SU-DHL-6 (cell line): Measurements from ENCODE around the gene UXS1.

Experiments used
- H2AFZ ChIP-seq: fragments of 200-600 bp; sonication (generic); 2 replicates; pipeline ENCODE4 v1.6.1; 2014; ENCODE audit warnings: low read depth, mild to moderate bottlenecking, moderate library complexity, mixed read lengths, antibody characterized with exemption, low read length; ENCODE audit not compliant: severe bottlenecking
- H3F3A ChIP-seq: fragments of 200-600 bp; shearing (Covaris generic); 2 replicates; pipeline ENCODE4 v1.6.0; 2016; ENCODE audit warnings: antibody characterized with exemption, mild to moderate bottlenecking; ENCODE audit not compliant: insufficient read depth
- H3K27ac ChIP-seq: fragments of 200-600 bp; sonication (generic); 2 replicates; pipeline ENCODE4 v1.5.1; 2016; ENCODE audit warnings: low read depth, mild to moderate bottlenecking, low read length, moderate library complexity, mixed read lengths
- H3K27me3 ChIP-seq: fragments of 200-600 bp; sonication (generic), shearing (Covaris generic); 2 replicates; pipeline ENCODE4 v1.6.0; 2014; ENCODE audit warnings: mild to moderate bottlenecking, low read length
- H3K36me3 ChIP-seq: fragments of 200-600 bp; sonication (generic); 2 replicates; pipeline ENCODE4 v1.6.1; 2014; ENCODE audit warnings: mild to moderate bottlenecking, low read length, mixed read lengths
- H3K4me2 ChIP-seq: fragments of 300-600, 200-600 bp; shearing (Covaris generic), sonication (generic); 2 replicates; pipeline ENCODE4 v1.6.0; 2014; ENCODE audit warnings: low read length, low read depth, mild to moderate bottlenecking; ENCODE audit not compliant: poor library complexity, severe bottlenecking
- H3K4me3 ChIP-seq: fragments of 200-600 bp; sonication (generic); 2 replicates; pipeline ENCODE4 v1.5.1; 2014; ENCODE audit warnings: antibody characterized with exemption, low read length, mild to moderate bottlenecking, mixed read lengths; ENCODE audit not compliant: insufficient read depth, poor library complexity, severe bottlenecking
- H3K79me2 ChIP-seq: fragments of 200-600 bp; sonication (generic); 2 replicates; pipeline ENCODE4 v1.6.1; 2014; ENCODE audit warnings: mild to moderate bottlenecking, low read length, moderate library complexity; ENCODE audit not compliant: insufficient read depth
- H3K9ac ChIP-seq: fragments of 200-600 bp; sonication (generic); 2 replicates; pipeline ENCODE4 v1.7.0; 2014; ENCODE audit warnings: mild to moderate bottlenecking, low read length
- H3K9me2 ChIP-seq: fragments of 200-600 bp; sonication (generic); replicated peaks from 2 replicates; pipeline ENCODE4 v1.6.1; 2014; ENCODE audit warnings: low read length; ENCODE audit not compliant: insufficient read depth
- H3K9me3 ChIP-seq: fragments of 200-600 bp; sonication (generic); 2 replicates; pipeline ENCODE4 v1.6.1; 2014; ENCODE audit warnings: low read length, mixed read lengths; ENCODE audit not compliant: insufficient read depth
- H4K20me1 ChIP-seq: fragments of 200-600 bp; sonication (generic); 2 replicates; pipeline ENCODE4 v1.6.1; 2014; ENCODE audit warnings: low read depth, mild to moderate bottlenecking, antibody characterized with exemption, low read length, moderate library complexity, mixed read lengths
- EZH2phosphoT487 ChIP-seq: fragments of 200-600 bp; sonication (generic), shearing (Covaris generic); conservative IDR thresholded peaks from 2 replicates; pipeline ENCODE4 v1.6.1; 2018; ENCODE audit warnings: mild to moderate bottlenecking, antibody characterized with exemption, low read length, moderate library complexity, mixed read lengths
- TF ChIP-seq, protein P1 (sequence below): fragments of 200-600 bp; sonication (generic); IDR thresholded peaks from one replicate; pipeline ENCODE4 v1.5.1; 2017; ENCODE audit warnings: antibody characterized with exemption, mild to moderate bottlenecking, low read length, moderate library complexity; ENCODE audit not compliant: insufficient read depth, poor library complexity, severe bottlenecking

UXS1 gene

DNA sequence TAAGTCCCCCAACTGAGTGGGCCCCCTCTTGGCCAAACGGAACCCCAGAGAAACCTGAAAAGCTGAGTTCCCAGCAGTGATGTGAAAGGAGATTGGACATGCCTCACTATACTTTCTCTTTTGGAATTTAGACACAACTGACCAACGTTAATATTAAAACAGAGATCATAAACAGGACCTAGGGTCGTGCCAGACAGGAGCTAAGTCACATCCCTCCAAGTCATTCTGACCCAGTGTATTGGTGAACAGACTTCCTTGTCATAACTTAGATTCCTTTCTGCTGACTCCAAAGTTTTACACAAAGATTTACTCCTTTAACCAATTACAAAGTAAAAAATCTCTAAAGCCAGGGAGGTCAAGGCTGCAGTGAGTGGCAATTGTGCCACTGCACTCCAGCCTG, 46.9 kb downstream of the UXS1 start:
- Histone ChIP-seq H3K27ac (no peak overlapping the region), H3K4me2 (no peak overlapping the region), H3K36me3 (no peaks in the 10 kb centered on the region), H3K79me2 (no peaks in the 10 kb centered on the region), H2AFZ (no peak overlapping the region), H3K27me3 (no peaks in the 10 kb centered on the region), H3K4me3 (no peak overlapping the region), H3K9ac (no peak overlapping the region), H3F3A (no peaks in the 10 kb centered on the region), H3K9me3 (no peaks in the 10 kb centered on the region), H3K9me2 (no peaks in the 10 kb centered on the region), H4K20me1 (no peaks in the 10 kb centered on the region)
- no peak for TF ChIP-seq EZH2phosphoT487
- TF ChIP-seq, protein P1, sequence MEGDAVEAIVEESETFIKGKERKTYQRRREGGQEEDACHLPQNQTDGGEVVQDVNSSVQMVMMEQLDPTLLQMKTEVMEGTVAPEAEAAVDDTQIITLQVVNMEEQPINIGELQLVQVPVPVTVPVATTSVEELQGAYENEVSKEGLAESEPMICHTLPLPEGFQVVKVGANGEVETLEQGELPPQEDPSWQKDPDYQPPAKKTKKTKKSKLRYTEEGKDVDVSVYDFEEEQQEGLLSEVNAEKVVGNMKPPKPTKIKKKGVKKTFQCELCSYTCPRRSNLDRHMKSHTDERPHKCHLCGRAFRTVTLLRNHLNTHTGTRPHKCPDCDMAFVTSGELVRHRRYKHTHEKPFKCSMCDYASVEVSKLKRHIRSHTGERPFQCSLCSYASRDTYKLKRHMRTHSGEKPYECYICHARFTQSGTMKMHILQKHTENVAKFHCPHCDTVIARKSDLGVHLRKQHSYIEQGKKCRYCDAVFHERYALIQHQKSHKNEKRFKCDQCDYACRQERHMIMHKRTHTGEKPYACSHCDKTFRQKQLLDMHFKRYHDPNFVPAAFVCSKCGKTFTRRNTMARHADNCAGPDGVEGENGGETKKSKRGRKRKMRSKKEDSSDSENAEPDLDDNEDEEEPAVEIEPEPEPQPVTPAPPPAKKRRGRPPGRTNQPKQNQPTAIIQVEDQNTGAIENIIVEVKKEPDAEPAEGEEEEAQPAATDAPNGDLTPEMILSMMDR: no peak

DNA sequence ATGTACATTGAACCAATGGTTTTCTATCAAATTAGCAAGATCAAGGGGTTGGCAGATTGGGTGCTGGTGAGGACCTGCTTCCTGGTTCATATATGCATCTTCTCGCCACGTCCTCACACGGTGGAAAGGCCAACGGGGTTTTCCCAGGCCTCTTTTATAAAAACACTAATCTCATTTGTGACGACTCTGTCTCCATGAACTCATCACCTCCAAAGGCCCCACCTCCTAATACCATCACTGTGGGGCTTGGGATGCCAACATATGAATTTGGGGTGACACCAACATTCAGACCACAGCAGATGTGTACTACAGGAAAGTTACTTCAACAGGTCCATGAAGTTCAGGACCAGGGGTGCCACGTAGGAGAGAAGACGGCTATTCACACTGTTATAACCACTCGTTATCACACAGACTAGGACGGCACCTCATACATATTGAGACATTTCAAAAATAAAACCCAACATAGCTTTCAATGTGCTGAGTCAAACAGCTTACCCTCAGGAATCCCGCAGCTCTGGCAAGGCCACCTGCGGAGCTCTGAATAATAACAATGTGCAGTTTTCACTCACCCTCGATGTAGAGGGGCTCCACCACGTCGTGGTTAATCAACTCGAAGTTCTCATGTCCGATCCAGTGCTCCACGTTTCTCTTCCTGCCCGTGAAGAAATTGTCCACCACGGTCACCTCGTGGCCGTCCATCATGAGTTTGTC, 49.3 kb downstream of the UXS1 start:
- no peaks in the 10 kb centered on the region for H3K27me3 ChIP-seq
- H3K27ac ChIP-seq: no peak overlapping the region
- TF ChIP-seq, protein P1: no peak
- no peaks in the 10 kb centered on the region for H3K36me3 ChIP-seq
- H3K9ac ChIP-seq: no peak overlapping the region
- no peaks in the 10 kb centered on the region for H3F3A ChIP-seq
- H3K9me3 ChIP-seq: no peaks in the 10 kb centered on the region
- no peaks in the 10 kb centered on the region for H4K20me1 ChIP-seq
- H2AFZ ChIP-seq: no peak overlapping the region
- H3K9me2 ChIP-seq: no peaks in the 10 kb centered on the region
- H3K4me3 ChIP-seq: no peak overlapping the region
- no peaks in the 10 kb centered on the region for H3K79me2 ChIP-seq
- no peak overlapping the region for H3K4me2 ChIP-seq

DNA sequence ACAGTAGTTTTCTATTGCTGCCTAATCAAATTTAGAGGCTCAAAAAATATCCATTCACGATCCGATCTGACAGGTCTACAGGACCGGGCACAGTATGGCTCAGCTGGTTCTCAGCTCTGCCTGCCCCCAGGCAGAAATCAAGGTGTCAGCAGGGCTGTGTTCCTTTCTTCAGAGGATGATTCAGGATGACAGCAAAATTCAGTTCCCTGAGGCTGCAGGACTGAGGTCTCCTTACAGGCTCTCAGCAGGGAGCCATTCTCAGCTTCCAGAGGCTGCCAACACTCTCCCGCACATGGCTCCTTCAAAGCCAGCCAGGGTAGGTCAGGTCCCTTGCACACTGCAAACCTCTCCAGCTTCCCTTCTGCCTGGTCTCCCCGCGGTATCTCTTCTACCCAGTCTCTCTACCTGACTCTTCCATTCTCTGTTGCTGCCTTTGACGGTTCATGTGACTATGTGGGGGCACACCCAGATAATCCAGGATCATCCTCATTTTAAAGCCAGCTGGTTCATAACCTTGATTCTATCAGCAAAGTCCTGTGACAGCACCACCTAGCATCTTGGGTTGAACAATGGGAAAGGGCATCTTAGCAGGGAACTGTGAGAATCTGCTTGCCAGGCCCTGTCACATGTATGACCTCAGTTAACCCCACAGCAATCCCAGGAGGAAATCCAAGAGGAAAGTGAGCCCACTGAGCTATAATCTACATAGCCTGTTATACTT, 50.4 kb downstream of the UXS1 start:
- no peak overlapping the region for H3K27ac ChIP-seq
- H4K20me1 ChIP-seq: no peaks in the 10 kb centered on the region
- H3K9me3 ChIP-seq: no peaks in the 10 kb centered on the region
- no peak overlapping the region for H3K9ac ChIP-seq
- H3K4me3 ChIP-seq: no peak overlapping the region
- H3K27me3 ChIP-seq: no peaks in the 10 kb centered on the region
- H2AFZ ChIP-seq: no peak overlapping the region
- no peaks in the 10 kb centered on the region for H3K9me2 ChIP-seq
- no peaks in the 10 kb centered on the region for H3K36me3 ChIP-seq
- H3K79me2 ChIP-seq: no peaks in the 10 kb centered on the region
- no peaks in the 10 kb centered on the region for H3F3A ChIP-seq
- H3K4me2 ChIP-seq: no peak overlapping the region
- TF ChIP-seq, protein P1: no peak
- TF ChIP-seq EZH2phosphoT487: no peak
